ENCODE data around the gene C1S.

DNA sequence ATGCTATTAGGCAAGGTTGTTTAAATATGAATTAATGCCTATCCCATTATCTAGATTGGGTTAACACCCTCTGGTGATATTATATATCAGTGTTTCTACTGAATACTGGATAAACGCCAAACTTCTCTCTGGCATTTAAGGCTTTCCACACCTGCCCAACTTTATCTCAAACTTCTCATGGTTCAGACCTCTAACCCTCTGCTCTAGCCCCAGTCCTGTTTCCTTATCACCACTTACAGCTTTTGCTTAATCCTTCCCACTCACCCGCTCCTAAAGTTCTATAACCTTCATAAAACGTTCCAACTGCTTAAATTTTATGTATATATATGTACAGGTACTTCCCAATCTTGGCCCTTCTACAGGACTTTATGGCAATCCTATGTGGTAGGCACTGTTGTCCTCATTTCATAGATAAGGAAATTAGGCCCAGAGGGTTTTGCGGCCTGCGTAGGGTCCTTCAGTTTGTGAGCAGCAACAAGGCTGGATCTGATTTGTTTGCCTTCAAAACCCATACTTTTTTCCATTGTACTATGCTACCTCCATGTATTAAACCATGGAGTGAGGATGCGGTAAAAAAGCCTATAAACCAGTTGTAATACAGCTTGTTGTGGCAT, 43.5 kb upstream of the C1S start:
- TF ChIP-seq, protein P1, sequence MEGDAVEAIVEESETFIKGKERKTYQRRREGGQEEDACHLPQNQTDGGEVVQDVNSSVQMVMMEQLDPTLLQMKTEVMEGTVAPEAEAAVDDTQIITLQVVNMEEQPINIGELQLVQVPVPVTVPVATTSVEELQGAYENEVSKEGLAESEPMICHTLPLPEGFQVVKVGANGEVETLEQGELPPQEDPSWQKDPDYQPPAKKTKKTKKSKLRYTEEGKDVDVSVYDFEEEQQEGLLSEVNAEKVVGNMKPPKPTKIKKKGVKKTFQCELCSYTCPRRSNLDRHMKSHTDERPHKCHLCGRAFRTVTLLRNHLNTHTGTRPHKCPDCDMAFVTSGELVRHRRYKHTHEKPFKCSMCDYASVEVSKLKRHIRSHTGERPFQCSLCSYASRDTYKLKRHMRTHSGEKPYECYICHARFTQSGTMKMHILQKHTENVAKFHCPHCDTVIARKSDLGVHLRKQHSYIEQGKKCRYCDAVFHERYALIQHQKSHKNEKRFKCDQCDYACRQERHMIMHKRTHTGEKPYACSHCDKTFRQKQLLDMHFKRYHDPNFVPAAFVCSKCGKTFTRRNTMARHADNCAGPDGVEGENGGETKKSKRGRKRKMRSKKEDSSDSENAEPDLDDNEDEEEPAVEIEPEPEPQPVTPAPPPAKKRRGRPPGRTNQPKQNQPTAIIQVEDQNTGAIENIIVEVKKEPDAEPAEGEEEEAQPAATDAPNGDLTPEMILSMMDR (IDR thresholded peaks at IDR 0.05) = no peak
- TF ChIP-seq POLR2A (IDR thresholded peaks at IDR 0.05) = no peak

Data from adrenal gland (tissue), 5 donors.